Embryonic facial prominence (tissue), 1 donor: ENCODE measurements around the gene CCNJL.
"Not testable (repeated sequence)": the region's sequence is repeated elsewhere in the genome, so short reads cannot be mapped to it uniquely, and the experiment has no call there.

ENCODE experiments used
- DNase-seq: peaks from one replicate; pipeline ENCODE4 v3.0.0-alpha.2; 2016; ENCODE audit errors: extremely low spot score

CCNJL gene

GRCh38 chr5:160260881-160261815 lies 51.2 kb downstream of the CCNJL start:
- no peak for DNase-seq

- no peak for DNase-seq
Observed at GRCh38 chr5:160260006-160260775, 52.2 kb downstream of the CCNJL start.

- no peak for DNase-seq
Observed at GRCh38 chr5:160259341-160259740, 53.0 kb downstream of the CCNJL start.

DNA sequence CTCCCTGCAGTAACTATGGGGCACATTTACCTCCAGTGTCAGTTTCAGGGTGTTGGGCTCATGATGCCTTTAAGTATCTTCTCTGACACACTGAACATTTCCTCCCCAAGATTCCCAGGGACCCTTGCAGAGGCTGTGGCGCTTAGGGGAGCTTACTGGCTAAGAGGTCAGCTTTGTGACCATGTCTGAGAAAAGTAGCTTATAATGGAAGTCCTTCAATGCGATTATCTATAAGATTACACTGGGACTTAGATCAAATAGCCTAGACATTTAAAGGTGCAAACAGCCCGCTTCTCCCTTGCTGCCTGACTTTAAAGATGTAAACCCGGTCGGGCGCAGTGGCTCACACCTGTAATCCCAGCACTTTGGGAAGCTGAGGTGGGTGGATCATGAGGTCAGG lies 57.7 kb downstream of the CCNJL start:
- DNase-seq = no peak

DNA sequence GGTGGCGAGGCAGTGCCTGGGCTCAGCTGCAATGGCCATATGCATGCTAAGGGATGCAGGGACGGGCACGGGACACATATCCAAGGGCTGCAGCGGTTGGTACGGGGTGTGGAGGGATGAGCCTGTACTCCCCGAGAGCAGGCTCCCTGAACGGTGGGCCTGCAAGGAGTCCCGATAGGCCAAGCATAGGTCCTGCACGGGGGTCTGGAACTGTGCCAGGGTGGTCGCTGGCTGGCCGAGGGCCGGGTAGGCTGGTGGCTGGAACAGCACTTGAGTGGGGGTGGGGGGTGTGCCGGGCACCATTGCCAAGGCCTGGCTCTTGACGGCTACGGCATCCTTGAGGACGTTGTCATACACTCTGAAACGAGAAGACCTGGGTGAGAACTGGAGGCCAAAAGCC lies 58.9 kb downstream of the CCNJL start:
- no peak for DNase-seq

DNA sequence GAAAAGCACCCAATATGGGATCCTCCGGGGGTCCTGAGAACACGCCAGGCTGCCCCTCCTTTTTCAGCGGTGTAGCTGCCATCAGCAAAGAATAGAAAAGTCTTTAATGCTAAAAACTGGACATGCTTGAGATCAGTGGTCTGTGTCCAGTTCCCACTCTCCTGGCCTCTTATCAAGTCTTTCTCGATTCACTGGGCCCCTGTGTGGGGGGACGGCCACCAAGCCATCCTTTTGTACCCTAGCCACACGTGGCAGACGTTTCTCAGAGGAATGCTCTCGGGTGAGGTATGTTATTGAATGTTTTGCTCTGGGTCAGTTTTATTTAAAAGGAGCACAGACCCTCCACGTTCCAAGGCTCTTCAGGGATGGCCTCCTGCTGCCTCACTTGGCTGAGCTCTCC lies 59.4 kb downstream of the CCNJL start:
- DNase-seq = no peak

DNA sequence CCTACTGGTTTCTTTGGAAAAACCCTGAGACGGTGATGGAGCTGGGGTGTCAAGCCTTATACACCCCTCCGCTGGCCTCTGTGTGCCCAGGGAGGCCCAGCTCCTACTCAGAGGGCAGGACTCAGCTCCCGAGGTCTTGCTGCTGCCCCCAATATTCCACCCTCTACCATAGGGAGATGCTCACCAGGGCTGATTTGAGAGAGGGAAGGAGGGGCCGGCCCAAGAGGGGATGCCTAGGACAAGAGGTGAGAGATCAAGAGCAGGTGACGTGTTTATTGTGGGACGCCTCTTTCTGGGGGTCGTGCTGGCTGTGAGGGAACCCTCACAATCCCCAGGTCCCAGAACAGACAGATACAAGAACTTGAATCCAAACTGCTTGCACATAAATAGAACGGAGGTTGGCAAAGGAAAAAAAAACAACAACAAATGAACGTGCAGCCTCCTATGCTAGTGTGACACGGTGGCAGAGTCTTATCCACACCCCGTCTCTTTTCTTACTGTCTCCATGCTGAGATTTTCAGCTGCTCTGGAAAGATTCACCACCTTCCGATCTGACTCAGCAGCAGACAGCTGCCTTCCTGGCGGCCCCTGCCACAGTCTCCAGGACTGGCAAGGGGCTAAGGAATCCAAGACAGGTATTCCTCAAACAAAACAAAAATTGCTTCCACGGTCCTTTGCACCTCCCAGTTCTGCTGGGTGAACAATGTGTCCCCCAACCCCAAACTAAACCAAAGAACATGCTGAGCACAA lies 60.8 kb downstream of the CCNJL start:
- DNase-seq = no peak

DNA sequence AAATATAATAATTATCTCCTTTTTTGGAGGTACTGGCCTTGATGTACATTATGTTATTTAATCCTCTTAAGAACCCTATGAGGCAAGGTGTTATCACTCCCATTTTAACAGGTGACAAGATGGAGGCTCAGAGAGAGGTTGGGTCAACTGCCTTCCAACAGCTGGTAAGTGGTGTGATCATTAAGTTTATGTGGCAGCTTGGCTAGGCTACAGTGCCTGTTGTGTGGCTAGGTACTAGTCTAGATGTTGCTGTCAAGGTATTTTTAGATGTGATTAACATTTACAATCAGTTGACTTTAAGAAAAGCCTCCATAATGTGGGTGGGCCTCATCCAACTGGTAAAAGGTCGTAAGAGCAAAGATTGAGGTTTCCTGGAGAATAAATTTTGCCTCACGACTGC lies 61.5 kb downstream of the CCNJL start:
- DNase-seq = no peak

DNA sequence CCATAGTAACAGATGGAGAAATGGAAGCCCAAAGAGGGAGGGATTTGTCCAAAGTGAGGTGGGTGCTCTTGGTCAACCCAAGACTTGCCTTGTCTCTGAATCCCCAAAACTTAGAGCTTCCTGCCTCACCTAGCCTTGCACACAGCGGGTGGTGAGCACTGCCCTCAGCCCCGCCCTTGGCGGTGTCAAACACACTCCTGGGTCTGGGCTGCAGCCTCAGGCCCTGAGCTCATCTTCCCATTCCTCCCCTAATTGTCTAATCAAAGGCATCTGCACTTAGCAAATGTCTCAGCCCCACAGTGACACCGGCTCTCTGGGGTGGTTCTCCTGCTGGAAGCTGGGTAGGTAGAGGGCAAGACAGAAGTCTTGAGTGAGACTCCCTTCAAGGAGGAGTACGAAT lies 62.1 kb downstream of the CCNJL start:
- DNase-seq = no peak

DNA sequence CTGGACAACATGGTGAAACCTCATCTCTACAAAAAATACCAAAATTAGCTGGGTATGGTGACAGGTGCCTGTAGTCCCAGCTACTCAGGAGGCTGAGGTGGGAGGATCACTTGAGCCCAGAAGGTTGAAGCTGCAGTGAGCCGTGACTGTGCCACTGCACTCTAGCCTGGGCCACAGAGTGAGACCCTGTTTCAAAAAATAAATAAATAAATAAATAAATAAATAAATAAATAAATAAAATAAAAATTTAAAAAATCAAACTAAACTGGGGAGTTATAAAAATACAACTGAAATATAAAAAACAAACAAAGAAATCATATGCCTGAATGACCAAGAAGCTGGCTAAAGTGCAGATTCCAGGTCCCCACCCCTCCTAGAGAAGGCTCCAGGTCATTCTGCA lies 62.8 kb downstream of the CCNJL start:
- not testable (repeated sequence) for DNase-seq

- no peak for DNase-seq
Observed at GRCh38 chr5:160245506-160246086, 66.8 kb downstream of the CCNJL start.

DNA sequence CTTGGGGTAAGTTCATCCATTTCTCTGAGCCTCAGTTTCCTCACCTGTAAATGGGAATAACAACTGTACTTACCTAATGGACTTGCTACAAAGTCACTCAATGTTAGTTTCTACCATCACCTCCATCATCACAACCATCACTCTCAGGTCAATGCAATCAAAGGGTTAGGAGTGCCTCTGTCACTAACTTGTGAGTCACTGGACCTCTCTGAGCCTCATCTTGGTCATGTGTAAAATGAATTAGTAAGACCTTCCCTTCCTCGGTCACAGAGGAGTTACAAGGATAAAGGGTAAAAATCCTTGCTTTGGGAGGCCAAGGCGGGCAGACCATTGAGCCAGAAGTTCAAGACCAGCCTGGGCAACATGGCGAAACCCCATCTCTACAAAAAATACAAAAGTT lies 70.2 kb downstream of the CCNJL start:
- DNase-seq = no peak

DNA sequence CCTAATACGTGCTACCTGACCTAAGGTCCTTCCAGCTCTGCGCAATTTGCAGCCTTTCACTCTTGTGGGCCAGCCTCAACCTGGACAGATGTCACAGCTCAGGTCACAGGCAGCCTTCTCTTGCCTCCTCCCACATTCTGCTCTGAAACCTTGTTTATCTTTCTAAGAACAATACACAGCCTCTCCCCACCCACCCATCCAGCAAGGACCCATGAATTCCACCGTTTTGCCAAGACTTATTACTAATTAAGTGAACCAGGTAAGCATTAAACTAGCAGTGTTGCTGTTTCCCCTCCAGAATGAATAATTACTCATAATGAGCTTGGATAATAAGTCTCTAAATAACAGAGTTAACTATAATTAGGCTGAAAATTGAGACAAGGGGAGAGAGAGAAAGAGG lies 72.0 kb downstream of the CCNJL start:
- no peak for DNase-seq

DNA sequence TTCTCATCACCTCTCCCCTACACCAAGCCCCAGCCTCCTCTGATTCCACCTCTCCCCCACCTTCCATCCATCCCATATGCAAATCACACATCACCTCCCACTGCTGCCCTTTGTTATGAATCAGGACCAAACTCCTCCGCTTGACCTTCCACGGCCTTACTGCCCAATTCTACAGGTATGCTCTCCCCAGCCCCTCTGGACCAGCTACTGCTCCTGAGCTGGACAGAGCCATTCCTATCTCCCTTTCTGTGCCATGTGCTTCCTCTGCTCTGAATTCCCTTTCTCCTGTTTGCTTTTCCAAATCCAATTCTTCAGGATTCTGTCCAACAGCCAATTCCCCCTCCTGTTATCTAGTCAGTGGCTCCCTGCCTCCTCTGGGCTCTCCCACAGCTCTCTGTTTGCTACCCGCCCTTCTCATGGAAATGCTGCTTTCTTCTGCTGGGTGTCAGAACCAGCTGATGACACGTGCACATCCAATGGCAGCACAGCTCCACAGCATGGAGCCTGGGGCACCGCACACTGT lies 74.7 kb downstream of the CCNJL start:
- DNase-seq = no peak

GRCh38 chr5:160235731-160236130 lies 76.6 kb downstream of the CCNJL start:
- DNase-seq = no peak

- DNase-seq = no peak
Observed at GRCh38 chr5:160233215-160233614, 79.1 kb downstream of the CCNJL start.

DNA sequence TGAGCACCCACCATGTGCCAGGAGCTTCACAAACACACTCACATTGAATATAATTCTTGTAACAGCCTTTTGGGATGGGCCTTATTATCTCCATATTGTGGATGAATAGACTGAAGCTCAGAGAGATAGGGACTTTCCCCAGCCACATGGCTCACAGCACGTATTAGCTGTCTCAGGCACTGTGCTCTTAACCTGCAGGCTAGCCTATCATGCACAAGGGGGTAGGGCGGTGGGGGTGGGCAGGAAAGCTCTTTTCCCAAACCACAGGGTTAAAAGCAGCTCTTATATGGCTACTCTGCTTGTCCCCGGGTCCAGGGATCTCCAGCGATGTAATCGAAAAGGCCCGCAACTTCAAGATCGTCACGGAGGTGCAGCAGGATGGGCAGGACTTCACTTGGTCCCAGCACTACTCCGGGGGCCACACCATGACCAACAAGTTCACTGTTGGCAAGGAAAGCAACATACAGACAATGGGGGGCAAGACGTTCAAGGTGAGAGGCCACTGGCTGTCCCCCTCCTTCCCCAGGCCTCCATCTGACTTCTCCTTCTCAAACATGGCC lies 80.5 kb downstream of the CCNJL start:
- DNase-seq = no peak

DNA sequence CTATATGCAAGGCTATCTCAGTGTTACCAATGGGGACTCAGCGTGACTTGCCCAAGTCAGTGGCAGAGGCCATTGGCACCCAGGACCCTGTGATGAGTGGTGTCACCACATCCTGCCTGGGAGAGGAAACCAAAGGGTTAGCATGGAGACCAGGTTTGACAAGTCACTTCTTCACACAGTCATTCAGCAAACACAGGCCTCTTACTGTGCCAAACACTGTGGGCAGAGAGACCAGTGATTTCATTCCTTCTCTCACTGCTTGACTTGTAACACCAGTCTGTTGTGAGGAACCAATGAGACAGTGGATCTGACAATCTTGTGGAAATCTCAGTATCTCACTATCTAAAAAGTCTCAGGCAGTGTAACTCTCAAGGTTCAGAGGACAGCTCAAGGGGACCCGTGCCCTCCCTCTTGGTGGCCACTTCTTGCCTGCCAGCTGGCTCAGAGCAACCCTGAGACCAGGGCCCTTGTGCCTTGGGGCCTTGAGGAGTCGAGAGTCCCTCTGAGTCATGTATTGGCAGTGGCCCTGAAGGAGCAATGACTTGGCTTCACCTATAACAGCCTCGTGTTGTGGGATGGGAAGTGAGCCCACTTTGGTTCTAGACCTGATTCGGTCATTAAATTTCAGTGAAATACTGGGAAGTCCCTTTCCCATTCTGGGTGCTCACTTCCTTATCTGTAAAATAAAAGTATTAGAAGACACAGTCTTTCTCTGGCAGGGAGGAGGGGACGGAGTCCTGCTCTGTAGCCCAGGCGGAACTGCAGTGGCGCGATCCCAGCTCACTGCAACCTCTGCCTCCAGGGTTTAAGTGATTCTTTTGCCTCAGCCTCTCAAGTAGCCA lies 81.5 kb downstream of the CCNJL start:
- DNase-seq = no peak

DNA sequence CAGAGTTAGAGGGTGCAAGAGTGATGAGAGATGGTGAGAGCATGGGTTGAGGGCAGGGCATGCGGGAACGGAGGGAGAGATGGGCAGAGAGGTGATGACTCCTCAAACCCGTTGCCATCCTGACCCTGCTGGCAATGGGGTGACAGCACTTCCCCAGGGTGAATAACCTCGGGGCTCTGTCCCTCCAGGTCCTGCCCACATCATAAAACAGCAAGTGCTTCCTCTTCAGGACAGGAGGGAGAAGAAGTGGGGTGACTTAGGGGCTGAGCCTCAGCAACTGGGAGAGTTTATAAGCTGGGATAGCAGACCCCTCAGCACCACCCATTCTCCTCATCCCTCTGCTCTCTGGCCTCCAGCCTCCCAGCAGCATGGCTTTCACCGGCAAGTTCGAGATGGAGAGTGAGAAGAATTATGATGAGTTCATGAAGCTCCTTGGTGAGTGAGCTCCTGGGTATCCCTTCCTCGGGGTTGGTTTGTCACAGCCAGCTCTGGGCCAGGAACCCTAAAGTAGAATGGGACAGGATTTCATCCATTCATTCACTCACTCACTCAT lies 83.1 kb downstream of the CCNJL start, which contains the start of gene FABP6:
FABP6 (plus strand) TSS at position 317 of the 553 bp plus-strand sequence; CDS start at position 369, 52 bp downstream.
- DNase-seq = no peak

- no peak for DNase-seq
Observed at GRCh38 chr5:160227012-160227411, 85.4 kb downstream of the CCNJL start.
